OCI-M2 (cell line): ENCODE data around the gene CCDC110.
"Not testable (repeated sequence)": the region's sequence is repeated elsewhere in the genome, so short reads cannot be mapped to it uniquely, and the experiment has no call there.

Experiments used
- DNase-seq: peaks from one replicate; lab custom pipeline; 2025; ENCODE audit not compliant: unreplicated experiment; lab: John Stamatoyannopoulos, UW

The CCDC110 gene

GRCh38 chr4:185471235-185472102, at the start of gene CCDC110:
TSS of gene CCDC110 (minus strand) at chr4:185471733. CDS start at chr4:185471683, 50 bp downstream.
- DNase-seq, result peak; percentile 11

- no peak for DNase-seq
Measured at GRCh38 chr4:185520119-185520518, 48.6 kb upstream of the CCDC110 start.

GRCh38 chr4:185518494-185518893, 47.0 kb upstream of the CCDC110 start:
- no peak for DNase-seq

DNA sequence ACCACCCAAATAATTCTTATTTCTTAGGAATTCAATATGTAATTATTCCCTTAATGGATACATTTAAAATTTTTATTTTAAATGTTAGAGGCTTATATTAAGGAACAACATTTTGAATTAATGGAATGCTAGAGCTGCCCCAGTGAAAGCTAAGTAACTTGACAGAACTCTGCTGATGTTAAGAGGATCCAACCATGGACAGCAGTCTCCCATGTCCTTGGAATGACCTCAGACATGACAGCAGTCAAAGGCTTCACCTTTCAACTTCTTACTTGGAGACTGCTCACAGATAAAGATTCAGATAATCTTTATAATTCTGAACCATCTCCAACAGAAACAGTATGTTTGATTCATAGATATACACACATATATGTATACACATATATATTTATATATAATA, 46.5 kb upstream of the CCDC110 start:
- DNase-seq, result no peak

DNA sequence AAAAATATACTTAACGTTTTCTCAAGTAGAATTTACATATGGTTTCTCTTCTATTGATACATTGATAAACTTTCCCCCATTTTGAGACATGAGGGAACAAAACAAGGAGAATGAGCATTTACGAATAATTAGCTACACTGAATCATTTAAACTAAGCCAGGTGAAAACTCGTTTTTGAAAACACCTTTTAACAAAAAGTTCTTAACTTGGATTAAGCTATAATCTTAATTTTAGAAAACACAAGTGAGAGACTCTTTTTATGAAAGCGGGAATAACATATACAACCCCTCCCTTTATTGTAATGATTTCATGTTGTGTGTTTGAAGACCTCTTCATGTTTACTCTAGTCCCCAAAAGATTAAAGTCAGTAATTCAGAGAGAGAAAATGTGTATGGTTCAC, 43.7 kb upstream of the CCDC110 start:
- no peak for DNase-seq

DNA sequence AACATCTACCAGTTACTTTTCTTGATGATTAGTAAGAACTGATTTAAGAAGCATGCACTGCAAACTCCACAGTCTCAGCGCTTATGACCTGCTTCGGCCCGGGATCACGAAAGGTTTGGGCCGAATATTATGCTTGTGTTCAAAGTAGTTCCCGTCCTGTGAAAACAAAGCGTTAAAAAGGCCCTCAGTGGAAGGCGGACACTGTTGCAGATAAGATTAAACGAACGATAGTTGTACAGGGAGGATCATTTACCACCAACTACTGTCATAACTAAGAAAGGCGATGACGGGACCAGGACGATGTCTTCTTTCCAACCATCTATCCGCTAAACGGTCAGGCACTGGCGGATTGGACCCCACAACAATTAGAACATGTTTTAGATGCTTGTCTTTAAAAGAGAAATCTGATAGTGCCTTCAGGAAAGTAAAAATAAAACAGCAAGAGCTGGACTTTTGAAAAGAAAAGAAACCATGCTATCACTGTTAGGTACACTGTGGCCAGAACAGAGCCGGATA, 42.7 kb upstream of the CCDC110 start:
- no peak for DNase-seq

- DNase-seq, result no peak
Measured at GRCh38 chr4:185513489-185514181, 42.1 kb upstream of the CCDC110 start.

- DNase-seq, result no peak
Measured at GRCh38 chr4:185512516-185512915, 41.0 kb upstream of the CCDC110 start.

GRCh38 chr4:185511243-185511642, 39.7 kb upstream of the CCDC110 start:
- not testable (repeated sequence) for DNase-seq

GRCh38 chr4:185510806-185511205, 39.3 kb upstream of the CCDC110 start:
- no peak for DNase-seq

DNA sequence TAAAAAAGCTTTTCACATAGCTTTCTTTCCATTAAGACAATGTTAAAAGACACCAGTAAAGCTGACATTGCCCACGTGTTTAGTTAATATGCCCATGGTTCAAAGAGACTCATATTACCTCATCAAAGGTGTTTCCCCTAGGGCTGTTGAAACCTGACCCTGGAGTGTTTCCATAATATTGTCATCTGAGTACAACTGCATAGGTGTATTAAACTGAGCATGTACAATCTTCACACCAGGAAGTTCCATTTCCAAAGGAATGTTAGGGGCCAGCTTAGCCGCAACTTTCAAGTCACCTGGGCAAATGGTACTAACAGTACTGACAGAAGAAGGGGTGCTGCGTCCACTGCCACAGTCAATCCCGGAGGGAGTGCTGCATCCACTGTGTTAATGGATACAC, 36.6 kb upstream of the CCDC110 start:
- DNase-seq, result no peak

DNA sequence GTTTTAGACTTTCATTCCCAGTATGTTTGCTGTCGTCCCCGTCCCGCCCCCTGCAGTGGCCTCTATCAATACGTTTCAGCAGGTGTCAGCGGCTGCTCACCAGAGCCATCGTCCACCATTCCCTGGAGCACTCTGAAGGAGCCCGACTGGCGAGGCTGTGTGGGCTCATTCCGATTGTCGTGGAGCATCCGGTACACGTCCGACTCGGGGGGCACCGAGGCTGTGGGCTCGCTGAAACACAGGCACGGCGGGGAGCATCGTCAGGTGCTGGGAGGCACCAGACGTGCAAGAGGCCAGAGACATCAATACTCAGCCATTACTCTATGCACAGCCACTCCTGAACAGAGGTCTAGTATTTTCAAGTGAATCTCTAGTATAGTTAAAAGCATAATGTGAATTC, 34.9 kb upstream of the CCDC110 start:
- no peak for DNase-seq

GRCh38 chr4:185504098-185505047, 32.8 kb upstream of the CCDC110 start:
- DNase-seq, result no peak

- no peak for DNase-seq
Measured at GRCh38 chr4:185502386-185502785, 30.9 kb upstream of the CCDC110 start.

GRCh38 chr4:185500576-185500975, 29.0 kb upstream of the CCDC110 start:
- no peak for DNase-seq

DNA sequence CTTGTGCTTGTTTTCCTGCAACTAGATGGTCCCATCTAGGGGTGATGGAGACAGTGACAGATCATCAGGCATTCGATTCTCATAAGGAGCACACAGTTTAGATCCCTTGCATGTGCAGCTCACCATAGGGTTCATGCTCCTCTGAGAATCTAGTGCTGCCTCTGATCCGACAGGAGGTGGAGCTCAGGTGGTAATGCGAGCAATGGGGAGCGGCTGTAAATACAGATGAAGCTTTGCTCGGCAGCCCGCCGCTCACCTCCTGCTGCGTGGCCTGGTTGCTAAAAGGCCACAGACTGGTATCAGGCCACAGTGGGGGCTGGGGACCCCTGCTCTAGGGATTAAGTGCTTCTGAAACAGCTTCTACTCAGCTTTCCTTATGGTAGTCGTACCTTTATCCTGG, 28.5 kb upstream of the CCDC110 start:
- DNase-seq, result no peak

- DNase-seq, result no peak
Measured at GRCh38 chr4:185488650-185489049, 17.1 kb upstream of the CCDC110 start.

GRCh38 chr4:185481401-185481800, 9.9 kb upstream of the CCDC110 start:
- DNase-seq, result no peak

DNA sequence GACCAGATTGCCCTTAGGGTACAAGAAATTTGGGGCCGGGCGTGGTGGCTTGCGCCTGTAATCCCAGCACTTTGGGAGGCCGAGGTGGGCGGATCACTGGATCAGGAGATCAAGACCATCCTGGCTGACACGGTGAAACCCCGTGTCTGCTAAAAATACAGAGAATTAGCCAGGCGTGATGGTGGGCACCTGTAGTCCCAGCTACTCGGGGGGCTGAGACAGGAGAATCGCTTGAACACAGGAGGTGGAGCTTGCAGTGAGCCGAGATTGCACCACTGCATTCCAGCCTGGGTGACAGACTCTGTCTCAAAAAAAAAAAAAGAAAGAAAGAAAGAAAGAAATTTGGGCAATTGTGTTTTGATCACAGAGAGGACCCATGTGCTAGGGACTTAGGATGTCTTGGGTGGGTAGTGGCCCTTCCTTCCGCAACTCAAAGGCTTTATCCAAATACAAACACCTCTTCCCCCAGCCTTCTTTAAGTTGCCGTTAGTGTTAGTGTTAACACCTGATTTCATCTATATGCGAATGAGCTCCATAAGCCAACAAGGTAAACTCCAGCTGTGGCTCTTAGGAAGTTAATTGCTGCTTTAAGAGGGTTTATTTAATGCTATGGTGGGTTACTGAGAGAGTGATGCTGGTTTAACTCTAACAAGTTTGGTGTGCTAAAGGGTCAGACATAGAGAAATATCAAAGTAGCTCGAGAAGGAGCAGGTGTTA, 8.6 kb upstream of the CCDC110 start:
- DNase-seq, result no peak

- no peak for DNase-seq
Measured at GRCh38 chr4:185479507-185479971, 8.0 kb upstream of the CCDC110 start.
